H9 (cell line): ENCODE measurements around the gene QSOX2. TPM values are rescaled to one million over a fixed set of nuclear protein-coding genes. Genes with fewer than 3 reads are reported as not detected.

Experiments
- DNase-seq: peaks from one replicate; pipeline ENCODE4 v3.0.0-alpha.2; 2017
- H2AFZ ChIP-seq: one replicate; pipeline ENCODE4 v1.6.1; 2013; ENCODE audit warnings: mild to moderate bottlenecking, low read length, control low read depth, moderate library complexity
- H2AK5ac ChIP-seq: 2 replicates; pipeline ENCODE4 v1.6.1; 2013; ENCODE audit warnings: low read length, control low read depth, mixed read lengths; ENCODE audit not compliant: insufficient read length
- H2BK120ac ChIP-seq: one replicate; pipeline ENCODE4 v1.6.1; 2013; ENCODE audit warnings: low read depth, mild to moderate bottlenecking, low read length, control low read depth, inconsistent platforms; ENCODE audit not compliant: poor library complexity, severe bottlenecking
- H2BK12ac ChIP-seq: 2 replicates; pipeline ENCODE4 v1.6.1; 2013; ENCODE audit warnings: low read length, control low read depth, mixed read lengths, low read depth; ENCODE audit not compliant: insufficient read length
- H2BK15ac ChIP-seq: 2 replicates; pipeline ENCODE4 v1.6.1; 2013; ENCODE audit warnings: low read depth, low read length, control low read depth
- H2BK20ac ChIP-seq: one replicate; pipeline ENCODE4 v1.6.1; 2013; ENCODE audit warnings: low read depth, mild to moderate bottlenecking, low read length, control low read depth, inconsistent platforms; ENCODE audit not compliant: poor library complexity, severe bottlenecking
- H2BK5ac ChIP-seq: 2 replicates; pipeline ENCODE4 v1.6.1; 2013; ENCODE audit warnings: low read length, control low read depth, mixed read lengths; ENCODE audit not compliant: insufficient read length
- H3K14ac ChIP-seq: 2 replicates; pipeline ENCODE4 v1.6.1; 2013; ENCODE audit warnings: low read length, control low read depth; ENCODE audit not compliant: insufficient read depth
- H3K18ac ChIP-seq: 2 replicates; pipeline ENCODE4 v1.6.1; 2013; ENCODE audit warnings: low read depth, mild to moderate bottlenecking, mixed read lengths, low read length, control low read depth; ENCODE audit not compliant: insufficient read length
- H3K23ac ChIP-seq: 2 replicates; pipeline ENCODE4 v1.6.1; 2013; ENCODE audit warnings: low read length, control low read depth, mixed read lengths, low read depth; ENCODE audit not compliant: insufficient read length
- H3K23me2 ChIP-seq: 2 replicates; pipeline ENCODE4 v1.6.1; 2013; ENCODE audit warnings: low read depth, mild to moderate bottlenecking, mixed read lengths, low read length, control low read depth; ENCODE audit not compliant: insufficient read length, poor library complexity, severe bottlenecking
- H3K27ac ChIP-seq: 2 replicates; pipeline ENCODE4 v1.5.1; 2013; ENCODE audit warnings: low read length, control low read depth, mixed read lengths, low read depth; ENCODE audit not compliant: insufficient read length
- H3K27me3 ChIP-seq: 2 replicates; pipeline ENCODE4 v1.6.1; 2013; ENCODE audit warnings: low read length, control low read depth, inconsistent platforms; ENCODE audit not compliant: insufficient read depth
- H3K4ac ChIP-seq: 2 replicates; pipeline ENCODE4 v1.6.1; 2013; ENCODE audit warnings: low read depth, mild to moderate bottlenecking, control low read depth, inconsistent platforms, low read length, moderate library complexity
- H3K4me1 ChIP-seq: 2 replicates; pipeline ENCODE4 v1.6.1; 2013; ENCODE audit warnings: low read length, control low read depth, inconsistent platforms; ENCODE audit not compliant: insufficient read depth
- H3K4me2 ChIP-seq: 2 replicates; pipeline ENCODE4 v1.6.1; 2013; ENCODE audit warnings: low read length, control low read depth, mixed read lengths; ENCODE audit not compliant: insufficient read length, insufficient read depth
- H3K56ac ChIP-seq: 2 replicates; pipeline ENCODE4 v1.6.1; 2013; ENCODE audit warnings: low read depth, mild to moderate bottlenecking, mixed read lengths, low read length, control low read depth; ENCODE audit not compliant: insufficient read length
- H3K79me1 ChIP-seq: 2 replicates; pipeline ENCODE4 v1.6.1; 2013; ENCODE audit warnings: low read depth, mild to moderate bottlenecking, moderate library complexity, low read length, control low read depth, inconsistent platforms; ENCODE audit not compliant: insufficient read depth, poor library complexity, severe bottlenecking
- H3K79me2 ChIP-seq: 2 replicates; pipeline ENCODE4 v1.6.1; 2013; ENCODE audit warnings: low read length, control low read depth, inconsistent platforms; ENCODE audit not compliant: insufficient read depth
- H3K9ac ChIP-seq: 2 replicates; pipeline ENCODE4 v1.6.1; 2013; ENCODE audit warnings: low read length, control low read depth, mixed read lengths; ENCODE audit not compliant: insufficient read length; ENCODE audit errors: extremely low read depth
- H3K9me3 ChIP-seq: one replicate; pipeline ENCODE4 v1.6.1; 2013; ENCODE audit warnings: low read depth, low read length, inconsistent platforms; ENCODE audit not compliant: control insufficient read depth
- H3T11ph ChIP-seq: one replicate; pipeline ENCODE4 v1.6.1; 2013; ENCODE audit warnings: mild to moderate bottlenecking, low read length, control low read depth, inconsistent platforms
- H4K20me1 ChIP-seq: one replicate; pipeline ENCODE4 v1.6.1; 2013; ENCODE audit not compliant: control insufficient read depth, insufficient read length, insufficient read depth
- H4K5ac ChIP-seq: 2 replicates; pipeline ENCODE4 v1.6.1; 2013; ENCODE audit warnings: low read depth, mild to moderate bottlenecking, mixed read lengths, low read length, control low read depth; ENCODE audit not compliant: insufficient read length
- H4K8ac ChIP-seq: replicated peaks from 2 replicates; pipeline ENCODE4 v1.6.1; 2013; ENCODE audit warnings: low read length, control low read depth, mixed read lengths, low read depth; ENCODE audit not compliant: insufficient read length
- H4K91ac ChIP-seq: 2 replicates; pipeline ENCODE4 v1.6.1; 2013; ENCODE audit warnings: low read depth, mild to moderate bottlenecking, moderate library complexity, mixed read lengths, low read length, control low read depth; ENCODE audit not compliant: insufficient read length
- H3K27ac Mint-ChIP-seq, 3 experiments: 2 replicates in 2 of 3; 3 replicates in 1 of 3; pipeline ENCODE4 v1.8.0; 2020 to 2021; ENCODE audit warnings: mixed read lengths in 3 of 3, mild to moderate bottlenecking in 1 of 3, moderate library complexity in 1 of 3
- H3K27me3 Mint-ChIP-seq: 2 replicates; pipeline ENCODE4 v1.8.0; 2021; ENCODE audit warnings: low read depth, mild to moderate bottlenecking, moderate library complexity, mixed read lengths
- H3K36me3 Mint-ChIP-seq, 3 experiments: 2 replicates in 2 of 3; 3 replicates in 1 of 3; pipeline ENCODE4 v1.8.0; 2020 to 2021; ENCODE audit warnings: low read depth in 3 of 3, mixed read lengths in 3 of 3; ENCODE audit not compliant: insufficient read depth in 1 of 3
- H3K4me1 Mint-ChIP-seq, 2 experiments: 2 replicates each; pipeline ENCODE4 v1.8.0; 2020; ENCODE audit warnings: mixed read lengths in 2 of 2
- H3K4me3 Mint-ChIP-seq, 2 experiments: 2 replicates in 1 of 2; 3 replicates in 1 of 2; pipeline ENCODE4 v1.8.0; 2020 to 2021; ENCODE audit warnings: mild to moderate bottlenecking in 2 of 2, mixed read lengths in 2 of 2, moderate library complexity in 1 of 2
- H3K9me3 Mint-ChIP-seq, 2 experiments: 2 replicates in 1 of 2; 3 replicates in 1 of 2; pipeline ENCODE4 v1.8.0; 2020; ENCODE audit warnings: mild to moderate bottlenecking in 2 of 2, mixed read lengths in 2 of 2, moderate library complexity in 1 of 2
- WGBS: extraction: QIAGEN DNeasy Blood & Tissue Kit; methylation state at CpG from one replicate; pipeline ENCODE4 v1.1.7; 2013; ENCODE audit warnings: missing lambda C conversion rate, low lambda C conversion rate, mixed read lengths; ENCODE audit not compliant: insufficient read length; ENCODE audit errors: extremely low coverage; 5-methylcytosine and 5-hydroxymethylcytosine counted together
- total RNA-seq: library from RNA; stranded (reverse); gene quantifications from 2 replicates; pipeline ENCODE4 v1.2.1, GENCODE V29; 2021
- TF ChIP-seq, protein P1 (sequence below): fragments of 200-600 bp; sonication (generic); conservative IDR thresholded peaks from 3 replicates; pipeline ENCODE4 v1.8.0; 2021; ENCODE audit warnings: antibody characterized with exemption, mild to moderate bottlenecking

The QSOX2 gene
- total RNA-seq, 1 experiment from 2014 or later: 25.8 TPM

DNA sequence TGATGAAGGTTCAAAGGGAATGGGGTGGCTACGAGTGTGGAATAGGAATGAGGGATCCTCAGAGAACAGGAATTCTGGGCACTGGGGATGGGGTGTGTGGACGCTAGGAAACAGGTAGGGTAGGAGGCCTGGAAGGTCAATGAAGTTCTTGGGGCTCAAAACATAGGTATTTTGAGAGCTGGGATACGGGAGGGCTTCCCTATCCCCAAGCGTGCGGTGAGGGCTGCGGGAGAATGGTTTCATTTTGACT is 718 bp downstream of the QSOX2 start:
- Mint-ChIP-seq H3K27ac (peak overlapping the region; percentile 71 to 75 (median 71); a peak in 6 of 7 replicates), H3K27me3 (peaks cover 18% of the 10 kb centered on the region), H3K36me3 (peaks cover 0 to 7% (median 5%) of the 10 kb centered on the region in 3 experiments; a peak in 3 of 7 replicates), H3K4me1 (peaks cover 36 to 51% of the 10 kb centered on the region in 2 experiments), H3K9me3 (no peaks in the 10 kb centered on the region; a peak in 1 of 5 replicates), H3K4me3 (peak overlapping the region; percentile 83 to 95)
- Histone ChIP-seq H3K23me2 (peaks cover 5% of the 10 kb centered on the region), H3K23ac (no peak overlapping the region), H3K4me2 (peak overlapping the region; percentile 80), H4K20me1 (peaks cover 6% of the 10 kb centered on the region), H4K5ac (no peak overlapping the region), H2AK5ac (no peak overlapping the region), H3K9ac (peak overlapping the region; percentile 66), H2AFZ (no peak overlapping the region), H4K91ac (no peak overlapping the region), H3K4me1 (peaks cover 9% of the 10 kb centered on the region), H3K14ac (no peak overlapping the region; the same call in 1 of the 2 replicates), H3K18ac (no peak overlapping the region), H4K8ac (no peak overlapping the region), H2BK20ac (no peak overlapping the region), H3K27ac (no peak overlapping the region), H3K56ac (no peak overlapping the region), H3K79me1 (peaks cover 5% of the 10 kb centered on the region), H2BK15ac (no peak overlapping the region), H3K9me3 (no peaks in the 10 kb centered on the region), H3T11ph (no peak overlapping the region), H2BK120ac (no peak overlapping the region), H3K79me2 (peaks cover 19% of the 10 kb centered on the region; the same call in 1 of the 2 replicates), H2BK5ac (no peak overlapping the region), H3K27me3 (no peaks in the 10 kb centered on the region), H2BK12ac (no peak overlapping the region), H3K4ac (no peak overlapping the region)
- no CpG with 5 or more reads among the region's 6 CpGs for WGBS
- DNase-seq: no peak
- TF ChIP-seq, protein P1, sequence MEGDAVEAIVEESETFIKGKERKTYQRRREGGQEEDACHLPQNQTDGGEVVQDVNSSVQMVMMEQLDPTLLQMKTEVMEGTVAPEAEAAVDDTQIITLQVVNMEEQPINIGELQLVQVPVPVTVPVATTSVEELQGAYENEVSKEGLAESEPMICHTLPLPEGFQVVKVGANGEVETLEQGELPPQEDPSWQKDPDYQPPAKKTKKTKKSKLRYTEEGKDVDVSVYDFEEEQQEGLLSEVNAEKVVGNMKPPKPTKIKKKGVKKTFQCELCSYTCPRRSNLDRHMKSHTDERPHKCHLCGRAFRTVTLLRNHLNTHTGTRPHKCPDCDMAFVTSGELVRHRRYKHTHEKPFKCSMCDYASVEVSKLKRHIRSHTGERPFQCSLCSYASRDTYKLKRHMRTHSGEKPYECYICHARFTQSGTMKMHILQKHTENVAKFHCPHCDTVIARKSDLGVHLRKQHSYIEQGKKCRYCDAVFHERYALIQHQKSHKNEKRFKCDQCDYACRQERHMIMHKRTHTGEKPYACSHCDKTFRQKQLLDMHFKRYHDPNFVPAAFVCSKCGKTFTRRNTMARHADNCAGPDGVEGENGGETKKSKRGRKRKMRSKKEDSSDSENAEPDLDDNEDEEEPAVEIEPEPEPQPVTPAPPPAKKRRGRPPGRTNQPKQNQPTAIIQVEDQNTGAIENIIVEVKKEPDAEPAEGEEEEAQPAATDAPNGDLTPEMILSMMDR: no peak
